CD8-positive, alpha-beta memory T cell (primary cell): ENCODE data around the gene MPPED2. TPM values are rescaled to one million over a fixed set of nuclear protein-coding genes. Genes with fewer than 3 reads are reported as not detected.

Experiments used
- CTCF ChIA-PET: fragments of 350-600 bp; sonication (Branson Sonifier 250); formaldehyde crosslinking; loops from one replicate; lab custom pipeline; 2021; ENCODE audit warnings: antibody characterized with exemption; lab: Charles Lee
- POLR2A ChIA-PET: fragments of 350-600 bp; sonication (Branson Sonifier 250); formaldehyde crosslinking; loops from one replicate; lab custom pipeline; 2021; ENCODE audit warnings: antibody characterized with exemption; lab: Charles Lee
- DNase-seq, 5 donors: peaks; one replicate each; pipeline versions ENCODE4 v3.0.0 to v3.0.0-alpha.2; 2020 to 2022; ENCODE audit warnings: mixed read lengths in 1 of 5
- H3K27ac ChIP-seq: one replicate; pipeline ENCODE4 v1.7.0; 2013; ENCODE audit warnings: low read depth, mild to moderate bottlenecking, low read length, moderate library complexity
- H3K27me3 ChIP-seq: 2 replicates; pipeline ENCODE4 v1.7.0; 2013; ENCODE audit warnings: low read length, mild to moderate bottlenecking; ENCODE audit not compliant: insufficient read depth, poor library complexity, severe bottlenecking
- H3K36me3 ChIP-seq: 2 replicates; pipeline ENCODE4 v1.7.0; 2013; ENCODE audit warnings: mild to moderate bottlenecking, low read length, moderate library complexity; ENCODE audit not compliant: insufficient read depth
- H3K4me1 ChIP-seq: 2 replicates; pipeline ENCODE4 v1.7.0; 2013; ENCODE audit warnings: mild to moderate bottlenecking, low read length, moderate library complexity; ENCODE audit not compliant: insufficient read depth
- H3K4me3 ChIP-seq: 2 replicates; pipeline ENCODE4 v1.7.0; 2013; ENCODE audit warnings: mild to moderate bottlenecking, low read length
- H3K9me3 ChIP-seq: 2 replicates; pipeline ENCODE4 v1.7.0; 2013; ENCODE audit warnings: mild to moderate bottlenecking, low read length
- H3K27ac Mint-ChIP-seq, 8 donors: one replicate each; pipeline ENCODE4 v1.8.0; 2020 to 2021; ENCODE audit warnings: mixed read lengths in 8 of 8, mild to moderate bottlenecking in 6 of 8, inconsistent platforms in 3 of 8, moderate library complexity in 3 of 8
- H3K27me3 Mint-ChIP-seq, 2 donors: one replicate each; pipeline ENCODE4 v1.8.0; 2020 to 2021; ENCODE audit warnings: mixed read lengths in 2 of 2, mild to moderate bottlenecking in 1 of 2, moderate library complexity in 1 of 2
- H3K36me3 Mint-ChIP-seq, 3 donors: one replicate each; pipeline ENCODE4 v1.8.0; 2020 to 2021; ENCODE audit warnings: mixed read lengths in 3 of 3, inconsistent platforms in 1 of 3, mild to moderate bottlenecking in 1 of 3
- H3K4me1 Mint-ChIP-seq, 3 donors: one replicate each; pipeline ENCODE4 v1.8.0; 2020 to 2021; ENCODE audit warnings: mixed read lengths in 3 of 3, inconsistent platforms in 1 of 3, mild to moderate bottlenecking in 1 of 3
- H3K4me3 Mint-ChIP-seq, 7 donors: one replicate each; pipeline ENCODE4 v1.8.0; 2020 to 2021; ENCODE audit warnings: mixed read lengths in 7 of 7, mild to moderate bottlenecking in 6 of 7, moderate library complexity in 4 of 7, inconsistent platforms in 2 of 7
- H3K9me3 Mint-ChIP-seq, 5 donors: one replicate each; pipeline ENCODE4 v1.8.0; 2020 to 2022; ENCODE audit warnings: mixed read lengths in 5 of 5, mild to moderate bottlenecking in 3 of 5, moderate library complexity in 2 of 5, inconsistent platforms in 1 of 5
- polyA plus RNA-seq: library from polyadenylated mRNA; unstranded; fragments of 300-500 nt; fragmentation: Illumina TruSeq; gene quantifications from one replicate; pipeline ENCODE4 v1.2.3, GENCODE V29; 2021
- total RNA-seq, 2 experiments: library from RNA; stranded (reverse); gene quantifications; one replicate each; pipeline ENCODE4 v1.2.3, GENCODE V29; 2021

The MPPED2 gene
- total and polyA plus RNA-seq, 3 experiments from 2014 or later, result 1.1 TPM; not detected in 2

- Histone ChIP-seq H3K9me3 (no peaks in the 10 kb centered on the region), H3K4me3 (no peak overlapping the region), H3K27ac (no peak overlapping the region), H3K36me3 (no peaks in the 10 kb centered on the region), H3K4me1 (no peaks in the 10 kb centered on the region), H3K27me3 (no peaks in the 10 kb centered on the region)
- H3K27ac Mint-ChIP-seq, result no peak overlapping the region
- no peak for DNase-seq
- H3K27me3 Mint-ChIP-seq, result peaks cover 4 to 9% of the 10 kb centered on the region in 2 donors
- H3K4me1 Mint-ChIP-seq, result no peaks in the 10 kb centered on the region
- H3K36me3 Mint-ChIP-seq, result no peaks in the 10 kb centered on the region
- CTCF ChIA-PET, result no interaction called here
- POLR2A ChIA-PET, result no interaction called here
- no peak overlapping the region for H3K4me3 Mint-ChIP-seq
- H3K9me3 Mint-ChIP-seq, result no peaks in the 10 kb centered on the region
These were observed 145.6 kb downstream of the MPPED2 start for GRCh38 chr11:30440510-30440909.

DNA sequence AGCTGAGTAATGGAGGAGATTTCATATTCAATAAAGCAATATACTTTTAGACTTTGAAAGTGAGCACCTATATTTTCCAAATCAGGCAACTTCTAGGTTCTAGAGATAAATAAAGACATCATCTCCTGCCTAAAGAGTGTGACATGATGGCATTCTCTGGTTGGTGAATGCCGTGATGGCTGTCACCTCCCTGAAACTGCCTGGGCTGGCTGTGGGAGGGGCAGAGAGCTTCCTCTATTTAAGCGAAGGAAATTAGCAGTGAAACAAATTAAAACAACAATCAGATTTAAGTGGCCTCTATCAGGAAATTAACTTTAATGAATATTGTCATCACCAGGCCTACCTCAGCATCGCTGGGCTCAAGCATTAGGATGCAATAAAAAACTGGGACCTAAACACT is 149.4 kb downstream of the MPPED2 start:
- Mint-ChIP-seq H3K27ac (no peak overlapping the region), H3K36me3 (no peaks in the 10 kb centered on the region), H3K9me3 (no peaks in the 10 kb centered on the region), H3K4me1 (no peaks in the 10 kb centered on the region), H3K4me3 (no peak overlapping the region), H3K27me3 (peaks cover 6 to 9% of the 10 kb centered on the region in 2 donors)
- no peak for DNase-seq
- ChIA-PET POLR2A (no interaction called here), CTCF (no interaction called here)
- no peaks in the 10 kb centered on the region for H3K4me1 ChIP-seq
- no peak overlapping the region for H3K27ac ChIP-seq
- H3K4me3 ChIP-seq, result no peak overlapping the region
- H3K9me3 ChIP-seq, result no peaks in the 10 kb centered on the region
- no peaks in the 10 kb centered on the region for H3K27me3 ChIP-seq
- H3K36me3 ChIP-seq, result no peaks in the 10 kb centered on the region

- ChIA-PET POLR2A (no interaction called here), CTCF (no interaction called here)
- DNase-seq, result no peak
- no peak overlapping the region for H3K27ac ChIP-seq
- no peaks in the 10 kb centered on the region for H3K9me3 ChIP-seq
- Mint-ChIP-seq H3K27ac (no peak overlapping the region), H3K9me3 (no peaks in the 10 kb centered on the region), H3K36me3 (no peaks in the 10 kb centered on the region), H3K27me3 (peaks cover 6 to 9% of the 10 kb centered on the region in 2 donors), H3K4me1 (peaks cover 0 to 2% (median 0%) of the 10 kb centered on the region in 3 donors), H3K4me3 (no peak overlapping the region)
- no peaks in the 10 kb centered on the region for H3K36me3 ChIP-seq
- H3K27me3 ChIP-seq, result no peaks in the 10 kb centered on the region
- no peaks in the 10 kb centered on the region for H3K4me1 ChIP-seq
- no peak overlapping the region for H3K4me3 ChIP-seq
These were observed 150.7 kb downstream of the MPPED2 start for GRCh38 chr11:30435488-30435887.

GRCh38 chr11:30434901-30435300 is 151.3 kb downstream of the MPPED2 start:
- H3K27ac ChIP-seq, result no peak overlapping the region
- peaks cover 6 to 9% of the 10 kb centered on the region in 2 donors for H3K27me3 Mint-ChIP-seq
- ChIA-PET POLR2A (no interaction called here), CTCF (no interaction called here)
- no peaks in the 10 kb centered on the region for H3K9me3 ChIP-seq
- H3K4me3 Mint-ChIP-seq, result no peak overlapping the region
- H3K27me3 ChIP-seq, result no peaks in the 10 kb centered on the region
- no peaks in the 10 kb centered on the region for H3K36me3 Mint-ChIP-seq
- no peaks in the 10 kb centered on the region for H3K36me3 ChIP-seq
- H3K4me3 ChIP-seq, result no peak overlapping the region
- H3K9me3 Mint-ChIP-seq, result no peaks in the 10 kb centered on the region
- H3K27ac Mint-ChIP-seq, result no peak overlapping the region
- no peak for DNase-seq
- H3K4me1 ChIP-seq, result no peaks in the 10 kb centered on the region
- peaks cover 0 to 2% (median 0%) of the 10 kb centered on the region in 3 donors for H3K4me1 Mint-ChIP-seq

DNA sequence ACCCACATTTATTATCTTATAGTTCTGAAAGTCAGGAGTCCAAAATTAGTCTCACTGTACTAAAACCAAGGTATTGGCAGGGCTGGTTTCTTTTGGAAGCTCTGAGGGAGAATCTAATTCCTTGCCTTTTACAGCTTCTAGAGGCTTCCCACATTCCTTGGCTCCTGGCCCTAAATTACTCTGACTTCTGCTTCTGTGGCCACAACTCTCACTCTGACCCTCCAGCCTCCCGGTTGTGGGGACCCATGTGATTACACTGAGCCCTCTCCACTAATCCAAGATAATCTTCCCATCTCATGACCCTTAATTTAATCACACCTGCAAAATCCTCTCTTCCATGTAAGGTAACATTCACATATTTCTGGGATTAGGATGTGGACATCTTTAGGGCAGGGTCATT is 152.3 kb downstream of the MPPED2 start:
- Mint-ChIP-seq H3K27me3 (peaks cover 6% of the 10 kb centered on the region in 2 donors), H3K4me3 (no peak overlapping the region), H3K36me3 (no peaks in the 10 kb centered on the region), H3K4me1 (peaks cover 0 to 2% (median 0%) of the 10 kb centered on the region in 3 donors), H3K27ac (no peak overlapping the region), H3K9me3 (no peaks in the 10 kb centered on the region)
- POLR2A ChIA-PET, result no interaction called here
- Histone ChIP-seq H3K4me1 (no peaks in the 10 kb centered on the region), H3K9me3 (no peaks in the 10 kb centered on the region), H3K27me3 (no peaks in the 10 kb centered on the region), H3K36me3 (no peaks in the 10 kb centered on the region), H3K27ac (no peak overlapping the region), H3K4me3 (no peak overlapping the region)
- CTCF ChIA-PET, result no interaction called here
- no peak for DNase-seq

DNA sequence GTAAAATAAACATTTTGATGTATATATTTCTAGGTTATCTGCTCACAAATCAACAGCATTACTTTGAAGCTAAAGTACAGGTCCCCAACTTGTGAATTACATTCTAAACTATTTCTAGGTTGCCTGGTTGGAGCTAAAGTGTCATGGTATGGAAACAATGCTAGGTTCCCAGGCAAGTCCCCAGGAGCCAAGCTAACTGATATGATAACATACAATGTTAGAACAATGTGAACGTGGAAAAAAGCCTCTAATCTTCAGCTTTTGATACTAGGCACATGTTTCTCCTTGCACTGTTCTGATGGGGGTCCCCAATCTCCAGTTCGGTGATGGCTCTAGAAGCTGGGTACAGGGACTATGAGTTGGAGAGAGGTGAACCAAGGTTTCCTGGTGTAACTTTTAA is 153.4 kb downstream of the MPPED2 start:
- POLR2A ChIA-PET, result no interaction called here
- Mint-ChIP-seq H3K9me3 (no peaks in the 10 kb centered on the region), H3K27ac (no peak overlapping the region), H3K27me3 (peaks cover 4 to 6% of the 10 kb centered on the region in 2 donors), H3K4me1 (peaks cover 0 to 2% (median 0%) of the 10 kb centered on the region in 3 donors), H3K36me3 (no peaks in the 10 kb centered on the region), H3K4me3 (no peak overlapping the region)
- CTCF ChIA-PET, result no interaction called here
- Histone ChIP-seq H3K36me3 (no peaks in the 10 kb centered on the region), H3K4me1 (no peaks in the 10 kb centered on the region), H3K9me3 (no peaks in the 10 kb centered on the region), H3K27me3 (no peaks in the 10 kb centered on the region), H3K4me3 (no peak overlapping the region), H3K27ac (no peak overlapping the region)
- no peak for DNase-seq

DNA sequence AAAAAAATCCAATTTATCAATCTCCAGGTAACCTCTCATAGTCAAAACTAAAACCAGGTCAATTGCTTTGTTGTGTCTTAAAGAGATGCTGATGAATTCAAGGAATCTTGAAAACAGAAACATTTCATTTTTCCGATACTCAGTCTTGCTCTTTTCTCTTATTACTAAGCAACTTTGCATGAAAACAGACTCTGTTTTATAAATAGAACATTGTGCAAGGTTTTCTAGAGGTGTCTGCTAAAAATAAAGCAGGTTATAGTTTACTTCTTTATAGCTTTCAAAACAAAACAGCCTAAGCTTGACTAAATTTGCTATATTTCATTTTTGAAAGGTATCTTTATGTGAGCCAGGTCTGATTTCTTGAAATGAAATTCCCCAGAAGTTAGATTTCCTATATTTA is 154.0 kb downstream of the MPPED2 start:
- CTCF ChIA-PET, result no interaction called here
- Histone ChIP-seq H3K27me3 (no peaks in the 10 kb centered on the region), H3K27ac (no peak overlapping the region), H3K36me3 (no peaks in the 10 kb centered on the region), H3K4me3 (no peak overlapping the region), H3K9me3 (no peaks in the 10 kb centered on the region), H3K4me1 (no peaks in the 10 kb centered on the region)
- Mint-ChIP-seq H3K4me3 (no peak overlapping the region), H3K27me3 (peaks cover 2% of the 10 kb centered on the region in 2 donors), H3K36me3 (no peaks in the 10 kb centered on the region), H3K27ac (no peak overlapping the region), H3K9me3 (no peaks in the 10 kb centered on the region), H3K4me1 (peaks cover 0 to 2% (median 0%) of the 10 kb centered on the region in 3 donors)
- POLR2A ChIA-PET, result no interaction called here
- no peak for DNase-seq

DNA sequence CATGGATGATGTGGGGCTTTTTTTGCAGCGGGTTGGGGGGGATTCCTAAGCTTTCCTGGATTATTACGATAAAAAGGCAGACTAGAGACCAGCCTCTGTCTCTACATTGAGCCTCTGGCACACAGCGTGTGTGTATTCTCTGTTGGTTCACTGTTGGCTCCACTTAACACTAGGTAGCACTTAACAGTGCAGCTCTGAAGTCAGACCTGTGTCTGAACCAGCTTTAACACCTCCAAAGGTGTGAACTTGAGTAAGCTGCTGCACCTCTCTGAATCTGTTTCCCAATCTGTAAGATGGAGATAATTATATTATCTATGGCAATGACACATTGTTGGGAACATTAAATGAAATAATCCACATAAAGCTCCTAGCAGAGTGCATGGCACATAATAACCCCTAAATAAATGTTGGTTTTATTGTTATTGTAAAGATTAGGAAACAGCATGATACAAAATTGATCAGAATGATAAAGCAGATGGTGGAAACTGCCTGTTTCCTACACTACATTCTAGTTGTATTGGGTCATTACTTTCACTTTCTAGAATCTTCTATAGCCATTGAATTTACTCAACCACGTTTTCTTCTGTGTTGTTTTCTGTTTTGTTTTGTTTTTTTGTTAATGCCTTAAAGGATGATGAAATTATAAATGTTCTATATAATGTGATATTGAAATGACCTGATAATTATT is 154.9 kb downstream of the MPPED2 start:
- peak overlapping the region in 3 of 8 donors; percentile 6 to 69 (median 39) for H3K27ac Mint-ChIP-seq

More for the DNA sequence above, 154.9 kb downstream of the MPPED2 start:
- Mint-ChIP-seq H3K9me3 (no peaks in the 10 kb centered on the region), H3K27me3 (peaks cover 2 to 7% of the 10 kb centered on the region in 2 donors), H3K36me3 (no peaks in the 10 kb centered on the region), H3K4me3 (peak overlapping the region in 1 of 7 donors; percentile 42), H3K4me1 (peaks cover 0 to 2% (median 0%) of the 10 kb centered on the region in 3 donors)
- CTCF ChIA-PET, result no interaction called here
- no peak for DNase-seq
- no peaks in the 10 kb centered on the region for H3K27me3 ChIP-seq
- no peaks in the 10 kb centered on the region for H3K9me3 ChIP-seq
- H3K27ac ChIP-seq, result no peak overlapping the region
- no peaks in the 10 kb centered on the region for H3K36me3 ChIP-seq
- POLR2A ChIA-PET, result no interaction called here
- no peaks in the 10 kb centered on the region for H3K4me1 ChIP-seq
- no peak overlapping the region for H3K4me3 ChIP-seq
